Tibial artery (tissue), 4 donors: ENCODE measurements around the gene ZMIZ1.

Source experiments
- DNase-seq, 2 donors: peaks; one replicate each; pipeline ENCODE4 v3.0.0-alpha.2; 2019
- H3K27ac ChIP-seq, 2 donors: fragments of 200-600 bp; sonication (generic) in 1 of 2; 1 replicate in 1 of 2; 2 replicates in 1 of 2; pipeline ENCODE4 v1.5.1; 2018 to 2019; ENCODE audit warnings: mild to moderate bottlenecking in 1 of 2
- H3K27me3 ChIP-seq, 2 donors: fragments of 200-600 bp; sonication (generic) in 1 of 2; one replicate each; pipeline versions ENCODE4 v1.5.1 to v1.6.0; 2016 to 2019
- H3K36me3 ChIP-seq, 3 donors: fragments of 200-600 bp; sonication (generic) in 2 of 3; one replicate each; pipeline ENCODE4 v1.5.1; 2016 to 2019; ENCODE audit warnings: mild to moderate bottlenecking in 2 of 3
- H3K4me1 ChIP-seq, 4 donors: fragments of 200-600 bp; sonication (generic) in 2 of 4; 1 replicate in 3 of 4; 2 replicates in 1 of 4; pipeline ENCODE4 v1.5.1; 2016 to 2019
- H3K4me3 ChIP-seq, 2 donors: fragments of 200-600 bp; sonication (generic) in 1 of 2; 1 replicate in 1 of 2; 2 replicates in 1 of 2; pipeline ENCODE4 v1.5.1; 2018 to 2019; ENCODE audit warnings: mild to moderate bottlenecking in 2 of 2
- H3K9me3 ChIP-seq, 3 donors: fragments of 200-600 bp; sonication (generic) in 1 of 3; one replicate each; pipeline ENCODE4 v1.5.1; 2016 to 2019
- CTCF ChIP-seq, 2 experiments: fragments of 200-600 bp in 1 of 2; fragments of 450-650 bp in 1 of 2; IDR thresholded peaks; one replicate each; pipeline ENCODE4 v1.5.1; 2017 to 2019; ENCODE audit warnings: antibody characterized with exemption in 2 of 2, mild to moderate bottlenecking in 1 of 2, moderate library complexity in 1 of 2
- intact Hi-C: fragments of 100-400 bp; cut with DNase I; formaldehyde crosslinking; loops from one replicate; pipeline ENCODE4 v1.15.0; 2023; ENCODE audit warnings: low total_unique reads

ZMIZ1 gene

GRCh38 chr10:79357180-79357579 is 288.4 kb downstream of the ZMIZ1 start:
- no peak for TF ChIP-seq CTCF (IDR thresholded peaks at IDR 0.05)
- no peak for DNase-seq
- Histone ChIP-seq H3K9me3 (no peaks in the 10 kb centered on the region), H3K4me1 (no peaks in the 10 kb centered on the region), H3K27me3 (no peaks in the 10 kb centered on the region), H3K4me3 (no peak overlapping the region), H3K27ac (no peak overlapping the region), H3K36me3 (peaks cover 20 to 47% (median 36%) of the 10 kb centered on the region in 3 donors)
- intact Hi-C loops = no loop called here

- Histone ChIP-seq H3K27ac (no peak overlapping the region), H3K36me3 (peaks cover 8 to 31% (median 22%) of the 10 kb centered on the region in 3 donors), H3K4me1 (no peaks in the 10 kb centered on the region), H3K9me3 (no peaks in the 10 kb centered on the region), H3K27me3 (no peaks in the 10 kb centered on the region), H3K4me3 (no peak overlapping the region)
- TF ChIP-seq CTCF (IDR thresholded peaks at IDR 0.05) = no peak
- intact Hi-C loops = no loop called here
- DNase-seq = no peak
These were observed 290.0 kb downstream of the ZMIZ1 start for GRCh38 chr10:79358811-79359210.

- intact Hi-C loops = no loop called here
- Histone ChIP-seq H3K36me3 (peaks cover 0 to 20% (median 14%) of the 10 kb centered on the region in 3 donors), H3K4me3 (no peak overlapping the region), H3K9me3 (no peaks in the 10 kb centered on the region), H3K27ac (no peak overlapping the region), H3K27me3 (no peaks in the 10 kb centered on the region), H3K4me1 (no peaks in the 10 kb centered on the region)
- no peak for TF ChIP-seq CTCF (IDR thresholded peaks at IDR 0.05)
- no peak for DNase-seq
These were observed 291.2 kb downstream of the ZMIZ1 start for GRCh38 chr10:79359816-79360498.

GRCh38 chr10:79360499-79361342 is 292.0 kb downstream of the ZMIZ1 start:
- H3K4me1 ChIP-seq = no peaks in the 10 kb centered on the region
- H3K27ac ChIP-seq = no peak overlapping the region
- no peak overlapping the region for H3K4me3 ChIP-seq
- H3K27me3 ChIP-seq = no peaks in the 10 kb centered on the region
- H3K36me3 ChIP-seq = peaks cover 0 to 13% (median 8%) of the 10 kb centered on the region in 3 donors
- intact Hi-C loops = no loop called here
- TF ChIP-seq CTCF (IDR thresholded peaks at IDR 0.05) = no peak
- H3K9me3 ChIP-seq = no peaks in the 10 kb centered on the region
- DNase-seq = no peak

- Histone ChIP-seq H3K36me3 (peaks cover 0 to 12% (median 0%) of the 10 kb centered on the region in 3 donors), H3K27ac (no peak overlapping the region), H3K27me3 (no peaks in the 10 kb centered on the region), H3K4me3 (no peak overlapping the region), H3K9me3 (no peaks in the 10 kb centered on the region), H3K4me1 (no peaks in the 10 kb centered on the region)
- DNase-seq = no peak
- intact Hi-C loops = no loop called here
- no peak for TF ChIP-seq CTCF (IDR thresholded peaks at IDR 0.05)
These were observed 293.1 kb downstream of the ZMIZ1 start for GRCh38 chr10:79361726-79362397.
